Liver (tissue), 9 donors: Measurements from ENCODE around the gene DSC1. TPM values are rescaled to one million over a fixed set of nuclear protein-coding genes. Genes with fewer than 3 reads are reported as not detected.

Experiments used
- DNase-seq: peaks from one replicate; pipeline ENCODE4 v3.0.0-alpha.2; 2017; ENCODE audit warnings: low spot score
- H3K27ac ChIP-seq, 2 donors: one replicate each; pipeline ENCODE4 v1.7.0; 2013; ENCODE audit warnings: inconsistent platforms in 2 of 2, low read length in 2 of 2, control low read depth in 1 of 2, low read depth in 1 of 2, mild to moderate bottlenecking in 1 of 2
- H3K27me3 ChIP-seq, 4 donors: one replicate each; pipeline versions ENCODE4 v1.6.1 to v1.7.0; 2013; ENCODE audit warnings: low read length in 3 of 4, inconsistent platforms in 1 of 4, mild to moderate bottlenecking in 1 of 4, moderate library complexity in 1 of 4; ENCODE audit not compliant: control insufficient read depth in 4 of 4, insufficient read depth in 4 of 4
- H3K36me3 ChIP-seq, 4 donors: one replicate each; pipeline versions ENCODE4 v1.6.1 to v1.7.0; 2013; ENCODE audit warnings: low read length in 3 of 4, mild to moderate bottlenecking in 3 of 4, low read depth in 1 of 4, moderate library complexity in 1 of 4; ENCODE audit not compliant: control insufficient read depth in 4 of 4, insufficient read depth in 3 of 4
- H3K4me1 ChIP-seq, 4 donors: one replicate each; pipeline versions ENCODE4 v1.6.1 to v1.7.0; 2013; ENCODE audit warnings: low read length in 3 of 4, mild to moderate bottlenecking in 3 of 4, moderate library complexity in 1 of 4; ENCODE audit not compliant: control insufficient read depth in 4 of 4, insufficient read depth in 4 of 4
- H3K4me3 ChIP-seq, 3 donors: one replicate each; pipeline versions ENCODE4 v1.6.1 to v1.7.0; 2013; ENCODE audit warnings: low read length in 3 of 3, control low read depth in 1 of 3, low read depth in 1 of 3, mild to moderate bottlenecking in 1 of 3
- H3K9ac ChIP-seq, 2 donors: one replicate each; pipeline ENCODE4 v1.7.0; 2013; ENCODE audit warnings: low read length in 2 of 2, mild to moderate bottlenecking in 2 of 2, moderate library complexity in 2 of 2, control low read depth in 1 of 2, low read depth in 1 of 2
- H3K9me3 ChIP-seq, 4 donors: one replicate each; pipeline versions ENCODE4 v1.6.1 to v1.7.0; 2013; ENCODE audit warnings: low read length in 3 of 4; ENCODE audit not compliant: control insufficient read depth in 4 of 4
- ATF3 ChIP-seq: IDR thresholded peaks from 2 replicates; pipeline ENCODE4 v1.6.1; 2016; ENCODE audit warnings: antibody characterized with exemption
- EGR1 ChIP-seq, 2 donors: IDR thresholded peaks; 2 replicates each; pipeline ENCODE4 v1.6.1; 2016 to 2018; ENCODE audit warnings: antibody characterized with exemption in 2 of 2, low read depth in 2 of 2
- GABPA ChIP-seq, 2 donors: IDR thresholded peaks in 1 of 2; conservative IDR thresholded peaks in 1 of 2; 2 replicates each; pipeline ENCODE4 v1.6.1; 2016; ENCODE audit warnings: antibody characterized with exemption in 2 of 2, mild to moderate bottlenecking in 1 of 2, moderate library complexity in 1 of 2
- HNF4A ChIP-seq, 2 donors: conservative IDR thresholded peaks; 2 replicates each; pipeline ENCODE4 v1.6.1; 2016; ENCODE audit warnings: antibody characterized with exemption in 2 of 2, mild to moderate bottlenecking in 2 of 2
- JUND ChIP-seq, 2 donors: IDR thresholded peaks; 2 replicates each; pipeline ENCODE4 v1.6.1; 2016; ENCODE audit warnings: antibody characterized with exemption in 2 of 2
- MAX ChIP-seq: IDR thresholded peaks from 2 replicates; pipeline ENCODE4 v1.6.1; 2016; ENCODE audit warnings: antibody characterized with exemption
- NR2F2 ChIP-seq: IDR thresholded peaks from 2 replicates; pipeline ENCODE4 v1.6.1; 2016; ENCODE audit warnings: antibody characterized with exemption
- RAD21 ChIP-seq, 2 donors: IDR thresholded peaks; 2 replicates each; pipeline ENCODE4 v1.6.1; 2016; ENCODE audit warnings: antibody characterized with exemption in 2 of 2, mild to moderate bottlenecking in 2 of 2
- RXRA ChIP-seq, 2 donors: IDR thresholded peaks; 2 replicates each; pipeline ENCODE4 v1.6.1; 2017 to 2018; ENCODE audit warnings: antibody characterized with exemption in 2 of 2, mild to moderate bottlenecking in 1 of 2
- SP1 ChIP-seq: IDR thresholded peaks from 2 replicates; pipeline ENCODE4 v1.6.1; 2018; ENCODE audit warnings: antibody characterized with exemption, mild to moderate bottlenecking
- YY1 ChIP-seq: IDR thresholded peaks from 2 replicates; pipeline ENCODE4 v1.6.1; 2016; ENCODE audit warnings: antibody characterized with exemption, mild to moderate bottlenecking
- WGBS: extraction: QIAGEN DNeasy Blood & Tissue Kit; methylation state at CpG from one replicate; pipeline ENCODE4 v1.1.7; 2013; 5-methylcytosine and 5-hydroxymethylcytosine counted together
- polyA plus RNA-seq, 2 donors: library from polyadenylated mRNA; stranded (reverse) in 1 of 2; unstranded in 1 of 2; fragments of 200-250 nt in 1 of 2; fragments of >200 nt in 1 of 2; fragmentation: Nextera tagmentation in 1 of 2; extraction: Ambion mirVana in 1 of 2; gene quantifications; one replicate each; pipeline versions ENCODE4 v1.2.1 to v1.2.3, GENCODE V29; 2013 to 2015
- total RNA-seq, 2 donors: library from RNA; depleted of rRNA; stranded (reverse); fragments of >200 nt; gene quantifications; one replicate each; pipeline ENCODE4 v1.2.3, GENCODE V29; 2014
- TF ChIP-seq, protein P1 (sequence below): fragments of 150-350 bp; IDR thresholded peaks from 2 replicates; pipeline ENCODE4 v1.5.1; 2017; ENCODE audit warnings: improper control_type of control experiment, low read depth, low read length; ENCODE audit not compliant: missing input control
- TF ChIP-seq, protein P2 (sequence below): IDR thresholded peaks from 2 replicates; pipeline ENCODE4 v1.6.1; 2016; ENCODE audit warnings: antibody characterized with exemption
- donor health status: healthy.
- donor health status: healthy.
- donor health status: healthy.
- donor health status: healthy.
- donor health status: healthy.

DSC1 gene
- total and polyA plus RNA-seq, 4 donors: not detected

GRCh38 chr18:31146809-31147208, 15.8 kb downstream of the DSC1 start (continued):
- TF ChIP-seq MAX (no peak), SP1 (no peak)

DNA sequence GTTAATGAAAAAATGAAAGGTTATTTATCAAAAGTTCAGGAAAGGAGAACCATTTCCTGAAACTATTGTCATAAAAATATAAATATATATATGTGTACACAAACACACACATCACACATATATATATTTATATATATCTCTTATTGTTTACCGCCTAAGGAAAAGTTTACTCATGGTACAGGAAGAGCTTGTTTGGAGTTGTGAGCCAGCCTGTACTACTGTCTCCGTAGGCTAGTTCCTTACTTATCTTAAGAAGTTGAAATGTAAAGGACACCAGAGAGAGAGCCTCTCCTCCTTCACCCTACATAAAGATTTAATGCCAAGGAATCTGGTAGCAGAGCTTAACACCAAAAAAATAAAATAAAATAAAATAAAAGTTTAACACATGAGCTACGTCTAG, 19.6 kb downstream of the DSC1 start:
- no peaks in the 10 kb centered on the region for H3K9me3 ChIP-seq
- 91% methylated on average over 3 of the region's 3 CpGs for WGBS
- H3K27ac ChIP-seq: no peak overlapping the region
- H3K4me3 ChIP-seq: no peak overlapping the region
- no peak for DNase-seq
- H3K4me1 ChIP-seq: no peaks in the 10 kb centered on the region
- H3K9ac ChIP-seq: no peak overlapping the region
- H3K27me3 ChIP-seq: no peaks in the 10 kb centered on the region
- TF ChIP-seq NR2F2: no peak
- no peak for TF ChIP-seq HNF4A (conservative IDR thresholded peaks at IDR 0.05)
- TF ChIP-seq RXRA (IDR thresholded peaks at IDR 0.05): no peak
- TF ChIP-seq ATF3: no peak
- TF ChIP-seq, protein P1, sequence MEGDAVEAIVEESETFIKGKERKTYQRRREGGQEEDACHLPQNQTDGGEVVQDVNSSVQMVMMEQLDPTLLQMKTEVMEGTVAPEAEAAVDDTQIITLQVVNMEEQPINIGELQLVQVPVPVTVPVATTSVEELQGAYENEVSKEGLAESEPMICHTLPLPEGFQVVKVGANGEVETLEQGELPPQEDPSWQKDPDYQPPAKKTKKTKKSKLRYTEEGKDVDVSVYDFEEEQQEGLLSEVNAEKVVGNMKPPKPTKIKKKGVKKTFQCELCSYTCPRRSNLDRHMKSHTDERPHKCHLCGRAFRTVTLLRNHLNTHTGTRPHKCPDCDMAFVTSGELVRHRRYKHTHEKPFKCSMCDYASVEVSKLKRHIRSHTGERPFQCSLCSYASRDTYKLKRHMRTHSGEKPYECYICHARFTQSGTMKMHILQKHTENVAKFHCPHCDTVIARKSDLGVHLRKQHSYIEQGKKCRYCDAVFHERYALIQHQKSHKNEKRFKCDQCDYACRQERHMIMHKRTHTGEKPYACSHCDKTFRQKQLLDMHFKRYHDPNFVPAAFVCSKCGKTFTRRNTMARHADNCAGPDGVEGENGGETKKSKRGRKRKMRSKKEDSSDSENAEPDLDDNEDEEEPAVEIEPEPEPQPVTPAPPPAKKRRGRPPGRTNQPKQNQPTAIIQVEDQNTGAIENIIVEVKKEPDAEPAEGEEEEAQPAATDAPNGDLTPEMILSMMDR: no peak
- no peak for TF ChIP-seq YY1
- TF ChIP-seq, protein P2, sequence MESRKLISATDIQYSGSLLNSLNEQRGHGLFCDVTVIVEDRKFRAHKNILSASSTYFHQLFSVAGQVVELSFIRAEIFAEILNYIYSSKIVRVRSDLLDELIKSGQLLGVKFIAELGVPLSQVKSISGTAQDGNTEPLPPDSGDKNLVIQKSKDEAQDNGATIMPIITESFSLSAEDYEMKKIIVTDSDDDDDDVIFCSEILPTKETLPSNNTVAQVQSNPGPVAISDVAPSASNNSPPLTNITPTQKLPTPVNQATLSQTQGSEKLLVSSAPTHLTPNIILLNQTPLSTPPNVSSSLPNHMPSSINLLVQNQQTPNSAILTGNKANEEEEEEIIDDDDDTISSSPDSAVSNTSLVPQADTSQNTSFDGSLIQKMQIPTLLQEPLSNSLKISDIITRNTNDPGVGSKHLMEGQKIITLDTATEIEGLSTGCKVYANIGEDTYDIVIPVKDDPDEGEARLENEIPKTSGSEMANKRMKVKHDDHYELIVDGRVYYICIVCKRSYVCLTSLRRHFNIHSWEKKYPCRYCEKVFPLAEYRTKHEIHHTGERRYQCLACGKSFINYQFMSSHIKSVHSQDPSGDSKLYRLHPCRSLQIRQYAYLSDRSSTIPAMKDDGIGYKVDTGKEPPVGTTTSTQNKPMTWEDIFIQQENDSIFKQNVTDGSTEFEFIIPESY: no peak
- no peak for TF ChIP-seq EGR1 (IDR thresholded peaks at IDR 0.05; ENCODE audit: low read depth in 2 of 2)
- no peak for TF ChIP-seq GABPA (IDR thresholded peaks at IDR 0.05 in 1 of 2, conservative IDR thresholded peaks at IDR 0.05 in 1 of 2)
- H3K36me3 ChIP-seq: no peaks in the 10 kb centered on the region

DNA sequence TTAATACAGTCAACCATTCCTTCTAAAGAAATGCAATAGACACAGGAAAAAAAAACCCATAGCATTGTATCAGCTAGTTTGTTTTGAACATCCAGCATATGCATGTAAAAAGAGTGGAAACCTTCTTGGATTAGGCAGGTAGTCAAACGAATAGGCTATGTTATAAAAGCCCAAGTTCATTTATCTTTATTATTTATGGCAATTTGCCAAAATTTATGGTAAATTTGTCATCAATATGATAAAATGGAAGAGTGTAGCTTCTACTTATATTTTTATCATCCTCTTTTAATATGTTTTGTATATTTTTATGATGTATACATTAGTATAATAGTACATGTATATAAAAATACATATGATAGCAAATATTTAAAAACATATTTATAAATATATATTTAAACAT, 23.9 kb downstream of the DSC1 start:
- WGBS: 74% methylated on average over 1 of the region's 1 CpG
- no peak overlapping the region for H3K4me3 ChIP-seq
- TF ChIP-seq MAX (no peak), NR2F2 (no peak), GABPA (IDR thresholded peaks at IDR 0.05 in 1 of 2, conservative IDR thresholded peaks at IDR 0.05 in 1 of 2) (no peak), YY1 (no peak), JUND (IDR thresholded peaks at IDR 0.05) (no peak), HNF4A (conservative IDR thresholded peaks at IDR 0.05) (no peak), RAD21 (IDR thresholded peaks at IDR 0.05) (no peak)
- TF ChIP-seq, protein P1: no peak

More for the DNA sequence above, 23.9 kb downstream of the DSC1 start:
- no peak for DNase-seq
- no peaks in the 10 kb centered on the region for H3K4me1 ChIP-seq
- H3K27me3 ChIP-seq: no peaks in the 10 kb centered on the region
- H3K36me3 ChIP-seq: no peaks in the 10 kb centered on the region
- no peaks in the 10 kb centered on the region for H3K9me3 ChIP-seq
- H3K9ac ChIP-seq: no peak overlapping the region
- no peak overlapping the region for H3K27ac ChIP-seq
